ENCODE measurements around the gene CDH6. TPM values are rescaled to one million over a fixed set of nuclear protein-coding genes. Genes with fewer than 3 reads are reported as not detected.

Gene CDH6
- total and polyA plus RNA-seq, 2 of the 4 experiments (the other 2 are of a cell fraction): 72.2 to 232 TPM

- WGBS, 2 experiments (ENCODE audit: extremely low coverage in 2 of 2, insufficient read length in 1 of 2): 77% methylated on average over 5 of the region's 11 CpGs; no CpG with 5 or more reads in 1 of the 2 experiments
- no peak overlapping the region for H2BK120ac ChIP-seq (ENCODE audit: low read depth, low read length)
- H3K4me2 ChIP-seq (ENCODE audit: low read depth, low read length): no peak overlapping the region
- no peak overlapping the region for H2AFZ ChIP-seq (replicated peaks; ENCODE audit: low read length, poor library complexity)
- no peaks in the 10 kb centered on the region for H3K27me3 ChIP-seq (ENCODE audit: control insufficient read depth, insufficient read depth, low read length)
- H4K91ac ChIP-seq (ENCODE audit: insufficient read depth, low read depth, low read length): no peak overlapping the region
- no peak overlapping the region for H3K9ac ChIP-seq (ENCODE audit: low read depth, low read length)
- no peak for DNase-seq
- peaks cover 3% of the 10 kb centered on the region; the same call in 1 of the 2 replicates for H3K9me3 ChIP-seq (ENCODE audit: control insufficient read depth, insufficient read depth, low read length)
- ChIA-PET POLR2A (ENCODE audit: unreplicated experiment) (no interaction called here), CTCF (no interaction called here)
- H3K79me1 ChIP-seq (ENCODE audit: low read depth in 1 of 2, low read length in 2 of 2): no peaks in the 10 kb centered on the region
- no peak overlapping the region for H3K18ac ChIP-seq (ENCODE audit: low read depth, low read length)
- dilution Hi-C loops (cut with HindIII; ENCODE audit: low sequenced_read_pairs, unreplicated experiment) (no loop called here), intact Hi-C loops (cut with micrococcal nuclease) (no loop called here), in situ Hi-C loops (cut with MboI; ENCODE audit: low sequenced_read_pairs) (no loop called here)
- no peak overlapping the region for H3K4ac ChIP-seq (ENCODE audit: low read depth, low read length)
- no peak overlapping the region for H3K56ac ChIP-seq (ENCODE audit: extremely low read depth, insufficient read depth, low read length)
- peaks cover 6% of the 10 kb centered on the region; the same call in 1 of the 2 replicates for H3K9me1 ChIP-seq (ENCODE audit: insufficient read depth, low read length)
- H4K8ac ChIP-seq (ENCODE audit: low read depth in 2 of 2, low read length in 2 of 2): no peak overlapping the region
- H2BK20ac ChIP-seq (ENCODE audit: low read depth, low read length): no peak overlapping the region
- BruUV-seq (replicated peaks): no TSS peak
- no peak overlapping the region for H2AK9ac ChIP-seq (replicated peaks; ENCODE audit: low read depth, low read length, poor library complexity)
- no peak for TF ChIP-seq NFE2L2 (IDR thresholded peaks at IDR 0.05; ENCODE audit: low read depth, low read length)
- TF ChIP-seq USF2 (IDR thresholded peaks at IDR 0.05; ENCODE audit: low read depth, low read length): no peak
- no peak for TF ChIP-seq CEBPB (IDR thresholded peaks at IDR 0.05; ENCODE audit: low read depth, low read length)
- no peak for TF ChIP-seq CHD1 (IDR thresholded peaks at IDR 0.05; ENCODE audit: low read depth, low read length)
- TF ChIP-seq SMC3 (IDR thresholded peaks at IDR 0.05; ENCODE audit: low read depth, low read length): no peak
- no peak for TF ChIP-seq ELK1 (IDR thresholded peaks at IDR 0.05; ENCODE audit: borderline replicate concordance, low read depth, low read length)
- ATAC-seq (ENCODE audit: low read depth): no peak
- no peak overlapping the region for H2AK5ac ChIP-seq (ENCODE audit: low read depth, low read length)
- H3K4me3 ChIP-seq (ENCODE audit: insufficient read depth, low read depth, low read length): no peak overlapping the region
- H3K4me1 ChIP-seq (ENCODE audit: control insufficient read depth, insufficient read depth, low read length): peaks cover 10% of the 10 kb centered on the region
- H3K27ac ChIP-seq (ENCODE audit: insufficient read depth, low read length): no peak overlapping the region
- no peaks in the 10 kb centered on the region for H3K36me3 ChIP-seq (ENCODE audit: control insufficient read depth, insufficient read depth, low read length)
- H2BK15ac ChIP-seq (ENCODE audit: low read depth, low read length): no peak overlapping the region
- H4K5ac ChIP-seq (ENCODE audit: low read depth, low read length): no peak overlapping the region
- H4K20me1 ChIP-seq (ENCODE audit: insufficient read depth, low read length): no peaks in the 10 kb centered on the region
- no peak overlapping the region for H3K14ac ChIP-seq (replicated peaks; ENCODE audit: low read depth, low read length)
- no peak overlapping the region for H2BK5ac ChIP-seq (ENCODE audit: low read depth, low read length, poor library complexity, severe bottlenecking)
- no peak overlapping the region for H3K23ac ChIP-seq (ENCODE audit: low read depth, low read length)
Observed at GRCh38 chr5:31357038-31357437, 163.6 kb downstream of the CDH6 start.

Measured in IMR-90 (cell line).